GM21717 (cell line): ENCODE results near the gene MRPL14.
A peak's percentile ranks its signal among the peaks of the same experiment; 100 is the strongest.
"Not testable (repeated sequence)": the region's sequence is repeated elsewhere in the genome, so short reads cannot be mapped to it uniquely, and the experiment has no call there.

Source experiments
- ATAC-seq: cut with Tn5 transposase; IDR thresholded peaks from one replicate; pipeline ENCODE4 v1.9.1; 2021; ENCODE audit warnings: mild to moderate bottlenecking, moderate library complexity; ENCODE audit not compliant: unreplicated experiment

Gene MRPL14

DNA sequence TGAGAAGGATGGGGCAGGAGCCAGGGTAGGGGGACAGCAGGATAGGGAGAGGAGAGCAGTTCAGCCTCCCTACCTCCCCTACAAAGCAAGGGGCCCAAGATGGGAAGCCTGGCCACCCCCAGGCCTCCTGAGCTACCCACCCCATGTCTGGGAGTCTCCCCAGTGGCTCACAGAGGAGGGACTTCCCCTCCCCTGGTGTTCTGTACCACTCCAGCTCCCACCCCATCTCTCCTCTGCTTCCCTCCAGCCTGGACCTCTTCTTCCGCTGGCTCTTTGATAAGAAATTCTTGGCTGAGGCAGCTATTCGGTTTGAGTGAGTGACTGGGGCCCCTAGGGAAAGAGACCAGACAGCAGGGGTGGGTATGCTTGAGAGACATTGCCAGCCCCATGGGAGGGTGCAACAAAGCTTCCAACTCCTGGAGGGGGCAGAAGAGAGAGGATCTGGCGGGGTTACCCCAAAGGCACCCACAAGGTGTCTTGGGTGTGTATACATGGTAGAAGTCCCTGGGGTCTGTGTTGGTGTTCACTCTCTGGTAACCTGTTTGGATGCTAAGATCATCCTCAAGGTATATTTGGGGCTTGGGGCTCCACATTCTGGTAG is 23.2 kb upstream of the MRPL14 start:
- no peak for ATAC-seq

DNA sequence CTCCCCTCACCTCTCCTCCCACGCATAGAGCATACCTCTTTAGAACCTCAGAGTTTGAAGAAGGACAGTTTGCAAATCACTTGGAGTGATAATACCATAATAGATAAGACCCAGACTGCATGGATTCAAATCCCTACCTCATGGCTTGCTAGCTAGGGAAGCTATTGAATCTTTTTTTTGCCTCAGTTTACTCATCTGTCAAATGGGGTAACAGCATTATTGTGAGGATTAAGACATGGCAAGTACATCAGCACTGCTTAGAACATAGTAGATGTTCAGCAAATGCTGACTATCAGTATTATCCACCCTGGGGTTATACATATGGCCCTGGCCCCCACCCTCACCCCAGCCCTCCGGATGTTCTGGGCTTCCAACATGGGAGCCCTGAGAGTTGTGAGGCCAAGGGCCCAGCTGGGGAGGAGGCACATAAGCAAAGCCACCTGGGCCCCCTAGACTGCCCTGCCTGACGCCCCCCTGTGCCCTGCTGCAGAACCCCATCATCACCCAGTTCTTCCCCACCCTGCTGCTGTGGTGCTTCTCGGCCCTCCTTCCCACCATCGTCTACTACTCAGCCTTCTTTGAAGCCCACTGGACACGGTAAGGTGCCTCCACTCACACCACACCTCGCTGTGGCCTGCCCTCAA is 22.2 kb upstream of the MRPL14 start:
- no peak for ATAC-seq

DNA sequence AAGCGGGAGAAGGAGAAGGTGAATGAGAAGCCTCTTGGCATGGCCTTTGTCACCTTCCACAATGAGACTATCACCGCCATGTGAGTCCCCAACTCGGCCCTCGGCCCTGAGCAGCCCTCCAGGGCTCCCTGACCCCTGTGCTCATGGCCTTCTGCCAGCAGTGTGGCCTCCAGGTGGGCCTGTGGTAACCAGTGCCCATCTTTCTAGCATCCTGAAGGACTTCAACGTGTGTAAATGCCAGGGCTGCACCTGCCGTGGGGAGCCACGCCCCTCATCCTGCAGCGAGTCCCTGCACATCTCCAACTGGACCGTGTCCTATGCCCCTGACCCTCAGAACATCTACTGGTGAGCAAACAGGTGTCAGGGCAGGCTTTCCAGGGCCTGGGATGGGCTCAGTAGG is 21.1 kb upstream of the MRPL14 start:
- ATAC-seq = no peak

DNA sequence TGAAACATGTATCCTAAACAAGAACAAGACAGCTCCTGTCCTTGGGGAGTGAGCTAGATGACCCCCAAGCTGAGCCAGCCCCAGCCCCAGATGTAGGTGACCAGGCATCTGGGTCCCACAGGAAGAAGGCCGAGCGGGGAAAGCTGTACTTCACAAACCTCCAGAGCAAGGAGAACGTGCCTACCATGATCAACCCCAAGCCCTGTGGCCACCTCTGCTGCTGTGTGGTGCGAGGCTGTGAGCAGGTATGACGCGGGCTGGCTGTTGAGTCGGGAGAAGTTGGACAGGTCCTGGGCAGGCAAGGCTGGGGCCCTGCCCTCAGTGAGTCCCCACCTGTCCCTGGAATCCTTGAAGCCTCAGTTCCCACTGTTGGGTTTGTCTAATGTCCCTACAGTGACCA is 20.0 kb upstream of the MRPL14 start:
- no peak for ATAC-seq

DNA sequence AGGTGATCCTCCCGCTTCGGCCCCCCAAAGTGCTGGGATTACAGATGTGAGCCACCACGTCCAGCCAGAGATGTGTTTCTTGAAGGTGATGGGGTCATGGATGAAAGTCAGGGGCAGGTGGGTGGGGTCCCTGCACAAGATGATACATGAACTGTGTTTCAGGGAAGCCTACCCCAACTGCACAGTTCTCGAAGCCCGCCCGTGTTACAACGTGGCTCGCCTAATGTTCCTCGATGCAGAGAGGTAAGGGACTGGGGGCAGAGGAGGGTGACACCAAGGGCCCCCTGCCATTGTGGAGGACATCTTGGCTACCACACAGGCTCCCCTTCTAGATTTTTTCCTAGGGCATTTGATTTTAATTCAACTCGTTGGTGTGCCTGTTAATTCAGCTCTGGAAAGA is 19.4 kb upstream of the MRPL14 start:
- no peak for ATAC-seq

DNA sequence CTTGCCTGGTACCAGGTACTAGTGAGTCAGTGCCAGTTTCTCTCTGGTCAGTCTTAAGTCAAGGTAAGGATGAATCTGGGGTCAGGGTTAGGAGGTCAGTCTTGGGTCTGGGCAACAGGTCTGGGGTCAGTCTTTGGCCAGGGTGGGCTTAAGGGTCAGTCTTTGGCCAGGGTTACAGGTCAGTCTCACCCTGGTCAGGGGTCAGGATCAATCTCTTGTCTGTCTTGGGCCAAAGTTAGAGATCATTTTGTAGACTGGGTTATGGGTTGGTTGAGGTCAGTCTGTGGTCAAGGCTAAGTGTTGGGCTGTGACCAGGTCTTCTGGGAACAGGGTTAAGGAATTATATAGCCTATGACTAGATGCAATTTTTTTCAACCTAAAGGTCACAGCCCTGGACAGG is 18.6 kb upstream of the MRPL14 start:
- ATAC-seq = no peak

DNA sequence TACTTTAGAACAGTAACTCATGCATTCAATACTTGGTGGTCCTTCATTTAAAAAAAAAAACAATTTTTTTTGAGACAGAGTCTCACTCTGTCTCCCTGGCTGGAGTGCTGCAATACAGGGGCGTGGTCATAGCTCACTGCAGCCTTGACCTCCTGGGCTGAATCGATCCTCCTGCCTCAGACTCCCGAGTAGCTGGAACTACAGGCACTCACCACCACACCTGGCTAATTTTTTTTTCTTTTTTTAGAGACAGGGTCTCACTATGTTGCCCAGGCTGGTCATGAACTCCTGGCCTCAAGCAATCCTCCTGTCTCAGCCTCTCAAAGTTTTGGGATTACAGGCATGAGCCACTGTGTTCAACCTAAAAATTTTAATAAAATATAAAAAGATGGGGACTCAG is 17.3 kb upstream of the MRPL14 start:
- ATAC-seq = not testable (repeated sequence)

DNA sequence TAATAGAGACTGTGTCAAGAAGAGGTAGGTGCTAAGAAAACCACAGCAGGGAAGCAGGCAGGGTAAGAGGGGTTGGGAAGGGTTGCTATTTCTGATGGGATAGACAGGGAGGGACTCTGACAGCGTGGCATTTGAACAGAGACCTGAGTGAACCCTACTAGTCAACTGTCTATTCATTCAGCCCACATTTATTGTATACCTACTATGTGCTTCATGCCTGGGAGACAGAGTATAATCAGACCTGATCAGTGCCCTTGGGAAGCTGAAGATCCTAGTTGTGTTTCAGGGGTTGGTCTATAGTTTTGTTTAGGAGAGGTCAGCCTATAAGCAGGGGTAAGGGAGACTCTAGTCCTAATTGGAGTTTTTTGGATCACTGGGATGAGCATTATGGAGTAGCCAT is 16.5 kb upstream of the MRPL14 start:
- no peak for ATAC-seq

DNA sequence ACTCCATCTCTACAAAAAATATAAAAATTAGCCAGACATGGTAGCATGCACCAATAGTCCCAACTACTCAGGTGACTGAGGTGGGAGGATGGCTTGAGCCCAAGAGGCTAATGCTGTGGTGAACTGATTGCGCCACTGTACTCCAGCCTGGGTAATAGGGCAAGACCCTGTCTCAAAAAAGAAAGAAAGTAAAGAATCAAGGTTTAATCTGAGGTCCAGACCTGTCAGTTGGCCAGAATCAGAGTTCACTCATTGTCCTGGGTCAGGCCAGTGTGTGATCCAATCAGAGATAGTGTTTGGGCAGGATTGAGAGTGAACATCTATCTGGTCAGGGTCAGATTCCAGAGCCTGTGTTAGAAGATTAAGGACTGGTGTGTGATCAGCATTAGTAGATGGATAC is 15.6 kb upstream of the MRPL14 start:
- ATAC-seq = no peak

DNA sequence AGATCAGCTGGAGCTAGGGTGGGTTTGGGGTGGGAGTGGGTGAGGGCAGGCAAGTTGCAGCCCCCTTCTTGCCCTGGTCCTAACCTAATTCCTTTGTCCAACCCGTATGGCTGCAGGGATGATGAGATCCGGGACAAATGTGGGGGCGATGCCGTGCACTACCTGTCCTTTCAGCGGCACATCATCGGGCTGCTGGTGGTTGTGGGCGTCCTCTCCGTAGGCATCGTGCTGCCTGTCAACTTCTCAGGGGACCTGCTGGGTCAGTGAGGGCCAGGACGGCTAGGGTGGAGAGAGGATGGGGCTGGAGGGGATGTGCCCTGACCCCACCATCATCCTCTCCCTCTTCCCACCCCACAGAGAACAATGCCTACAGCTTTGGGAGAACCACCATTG is 12.1 kb upstream of the MRPL14 start:
- no peak for ATAC-seq

DNA sequence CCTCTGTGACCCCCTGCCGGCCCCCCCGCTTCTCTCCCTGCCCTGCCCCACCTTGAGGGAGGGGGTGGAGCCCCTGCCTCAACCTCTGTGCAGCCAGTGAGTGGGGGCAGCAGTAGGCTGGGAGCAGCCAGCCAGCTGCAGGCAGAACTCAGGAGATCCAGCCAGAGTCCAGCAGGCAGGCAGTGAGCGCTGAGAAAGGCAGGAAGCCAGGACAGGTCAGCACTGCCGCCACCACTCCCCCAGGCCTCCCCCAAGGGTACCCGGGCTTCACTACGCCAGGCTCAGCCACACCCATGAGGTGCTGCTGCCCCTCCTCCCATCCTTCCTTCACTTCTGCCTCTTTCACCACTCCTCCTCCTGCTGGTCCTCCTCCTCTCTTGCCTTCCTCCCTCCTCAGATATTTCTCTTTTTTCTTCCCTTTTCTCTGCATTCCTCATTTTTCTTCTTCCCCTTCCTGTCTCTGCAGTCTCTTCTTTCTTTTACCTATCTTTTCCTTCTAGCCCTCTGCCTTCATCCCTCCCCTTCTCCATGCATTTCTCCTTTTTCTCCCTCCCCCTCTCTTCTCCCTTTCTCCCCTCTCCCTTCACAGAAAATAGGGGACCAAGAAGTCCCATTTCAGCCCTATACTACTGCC is 11.6 kb upstream of the MRPL14 start:
- no peak for ATAC-seq

DNA sequence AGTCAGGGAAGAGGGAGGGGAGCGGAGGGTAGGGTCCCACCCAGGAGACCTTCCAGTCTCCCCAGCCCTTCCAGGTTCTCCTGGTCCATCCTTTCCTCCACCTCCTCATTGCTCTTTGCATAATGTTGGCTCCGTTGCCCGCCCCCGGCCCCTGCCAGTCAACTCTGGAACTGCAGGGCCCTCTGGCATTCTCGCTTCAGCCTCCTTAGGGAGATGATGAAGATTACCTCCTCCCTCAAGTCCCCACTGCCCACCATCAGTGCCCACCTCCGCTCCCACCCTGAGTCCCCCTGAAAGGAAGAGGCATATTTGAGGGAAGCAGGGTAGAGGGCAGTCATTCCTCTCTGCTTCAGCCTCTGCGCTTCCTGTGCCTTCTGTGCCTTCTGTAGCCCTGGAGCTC is 8.6 kb upstream of the MRPL14 start:
- no peak for ATAC-seq

DNA sequence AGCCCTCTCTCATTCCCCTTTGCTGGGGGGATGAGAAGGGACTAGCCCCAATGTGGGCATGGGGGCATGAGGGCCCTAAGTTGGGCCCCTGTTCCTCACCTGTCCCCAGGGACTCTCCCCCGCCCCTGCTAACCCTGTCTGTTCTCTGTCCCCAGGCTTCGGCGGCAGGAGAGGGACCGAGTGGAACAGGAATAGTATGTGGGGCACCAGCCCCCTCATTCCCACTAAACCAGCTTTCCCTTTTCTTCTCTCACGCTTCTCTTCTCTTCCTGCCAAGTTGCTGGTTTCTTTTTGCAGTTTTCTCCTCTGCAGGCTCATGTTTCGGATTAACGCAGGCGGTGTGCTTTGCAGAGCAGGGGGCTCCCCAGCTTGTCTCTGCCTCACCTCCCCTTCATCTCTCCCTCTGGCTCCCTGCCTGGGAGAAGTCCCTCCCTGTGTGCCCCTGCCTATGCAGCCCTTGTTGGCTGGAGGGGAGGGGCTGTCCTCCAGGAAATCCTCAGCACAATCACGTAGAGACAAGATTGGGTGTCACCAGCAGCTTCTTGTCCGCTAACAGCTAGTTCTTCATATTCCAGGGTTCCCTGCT is 8.0 kb upstream of the MRPL14 start:
- no peak for ATAC-seq

DNA sequence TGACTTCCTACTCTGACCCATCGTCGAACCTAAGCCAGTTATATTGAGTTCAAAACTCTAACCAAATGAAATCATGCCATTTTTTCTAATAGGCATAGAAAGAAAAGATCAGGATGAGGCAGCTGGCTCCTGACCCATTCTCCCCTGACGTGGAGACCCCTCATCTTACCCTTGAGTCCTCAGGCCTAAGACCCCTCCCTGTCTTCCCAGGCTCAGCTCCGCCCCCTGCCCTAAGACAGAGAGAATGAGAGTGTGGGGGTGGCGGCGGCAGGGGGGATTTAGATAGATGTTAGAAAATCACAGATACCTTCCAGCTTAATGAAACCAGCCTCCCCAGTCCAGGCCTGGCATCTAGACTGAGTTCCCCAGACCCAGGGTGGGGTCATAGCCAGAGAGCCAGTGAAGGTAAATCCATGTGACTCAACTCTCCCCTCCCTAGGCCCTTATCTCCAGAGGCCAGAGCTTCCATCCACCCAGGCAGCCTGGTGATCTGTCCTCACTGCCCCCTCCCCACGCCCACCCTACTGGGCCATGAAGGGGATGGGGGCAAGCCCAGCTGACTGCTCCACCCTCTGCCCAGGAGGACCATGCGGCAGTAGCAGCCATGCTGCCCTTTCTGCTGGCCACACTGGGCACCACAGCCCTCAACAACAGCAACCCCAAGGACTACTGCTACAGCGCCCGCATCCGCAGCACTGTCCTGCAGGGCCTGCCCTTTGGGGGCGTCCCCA is 6.9 kb upstream of the MRPL14 start:
- ATAC-seq = no peak

DNA sequence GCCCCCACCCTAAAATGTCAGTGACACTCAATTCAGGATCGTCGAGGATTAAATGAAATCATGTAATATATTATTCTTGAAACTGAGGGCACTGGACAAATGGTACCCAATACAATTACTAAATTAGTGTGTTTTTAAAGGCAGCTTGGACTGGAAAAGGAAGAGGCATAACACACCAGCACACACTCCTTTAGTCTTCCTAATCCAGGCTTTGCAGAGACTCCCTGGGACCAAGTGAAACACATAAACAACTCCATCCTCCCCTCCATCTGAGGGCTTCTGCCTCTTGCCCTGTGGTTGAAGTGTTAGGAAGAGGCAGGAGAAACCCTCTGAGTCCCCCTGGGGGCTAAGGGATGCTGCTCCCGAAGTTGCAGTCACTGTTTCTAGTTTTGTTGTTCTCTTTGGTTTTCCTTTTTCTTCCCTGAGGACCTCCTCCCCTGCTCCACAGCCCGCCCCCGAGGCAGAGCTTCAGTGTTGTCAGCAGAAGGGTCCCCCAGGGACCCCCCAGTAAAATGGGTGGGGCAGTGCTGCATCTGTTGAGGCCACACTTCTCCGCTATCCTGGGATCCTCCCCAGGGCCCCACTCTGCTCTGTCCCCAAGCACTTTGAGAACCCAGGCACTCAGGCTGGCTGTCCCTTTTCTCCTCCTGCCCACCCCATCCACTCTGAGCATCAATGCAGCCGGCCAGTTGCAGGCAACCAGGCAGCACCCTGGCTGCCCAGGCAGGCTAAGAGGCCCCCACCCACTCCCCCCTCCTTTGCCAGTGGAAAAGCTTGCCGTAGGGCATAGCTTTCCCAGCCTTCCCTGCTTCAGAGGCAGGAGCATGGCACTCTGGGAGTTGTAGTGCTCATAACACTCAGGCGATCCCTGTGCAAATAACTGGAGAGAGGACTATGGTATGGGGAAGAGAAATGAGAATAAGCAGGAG is 6.0 kb upstream of the MRPL14 start:
- ATAC-seq = no peak

DNA sequence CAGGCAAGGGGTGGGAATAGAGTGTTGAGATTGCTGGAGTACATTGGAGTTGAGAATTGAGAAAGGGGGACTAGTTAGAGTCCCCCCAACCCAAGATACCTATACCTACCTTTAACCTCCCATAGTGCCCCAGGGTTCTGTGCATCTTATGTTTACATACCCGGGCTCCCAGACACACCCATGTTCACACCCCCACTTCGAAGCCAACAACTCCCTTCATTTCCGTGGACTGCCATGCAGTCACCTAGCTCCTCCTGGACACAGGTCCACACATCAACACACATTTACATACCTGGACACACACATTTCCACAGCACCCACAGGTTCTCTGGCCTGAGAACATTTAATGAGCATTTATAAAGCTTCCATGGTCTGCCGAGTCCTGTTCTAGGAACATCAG is 5.2 kb upstream of the MRPL14 start:
- no peak for ATAC-seq

DNA sequence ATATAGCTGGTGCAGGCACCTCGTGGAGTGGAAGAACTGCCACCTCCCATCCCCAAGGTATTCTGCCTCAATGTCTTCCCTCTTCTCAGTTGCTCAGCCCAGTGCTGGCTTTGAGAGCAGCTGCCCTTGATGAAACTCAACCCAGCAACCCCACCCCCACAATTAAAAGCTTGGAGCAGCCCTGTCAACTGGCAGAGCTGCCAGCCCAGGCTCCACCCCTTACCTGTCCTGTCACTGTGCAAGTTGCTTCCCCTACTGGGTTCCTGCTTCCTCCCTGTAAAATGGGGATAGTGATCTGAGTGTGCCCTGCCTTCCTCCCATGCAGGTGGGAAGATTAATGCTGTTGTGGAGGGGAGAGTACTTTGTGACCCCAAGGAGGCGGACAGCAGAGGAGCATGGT is 4.6 kb upstream of the MRPL14 start:
- ATAC-seq = no peak

DNA sequence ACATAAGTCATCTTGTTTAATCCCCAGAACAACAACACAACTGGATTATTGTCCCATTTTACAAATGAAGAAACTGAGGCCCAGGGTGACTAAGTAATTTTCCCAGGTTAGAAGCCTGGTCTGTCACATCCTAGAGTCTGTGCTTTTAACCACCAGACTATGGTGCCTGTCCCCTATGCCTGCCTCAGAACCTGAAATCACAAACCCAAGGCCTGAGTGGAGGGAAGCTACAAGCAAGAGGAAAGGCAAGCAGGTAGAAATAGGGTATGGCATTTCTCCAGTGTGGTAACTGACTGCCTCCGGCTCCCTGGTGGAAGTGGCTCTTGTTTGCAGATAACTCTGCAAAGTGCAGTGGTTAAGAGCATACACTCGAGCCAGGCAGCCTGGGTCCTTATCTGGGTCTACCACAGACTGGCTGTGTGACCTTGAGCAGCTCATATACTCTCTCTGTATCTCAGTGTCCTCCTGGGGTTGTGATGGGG is 2.6 kb upstream of the MRPL14 start:
- no peak for ATAC-seq

DNA sequence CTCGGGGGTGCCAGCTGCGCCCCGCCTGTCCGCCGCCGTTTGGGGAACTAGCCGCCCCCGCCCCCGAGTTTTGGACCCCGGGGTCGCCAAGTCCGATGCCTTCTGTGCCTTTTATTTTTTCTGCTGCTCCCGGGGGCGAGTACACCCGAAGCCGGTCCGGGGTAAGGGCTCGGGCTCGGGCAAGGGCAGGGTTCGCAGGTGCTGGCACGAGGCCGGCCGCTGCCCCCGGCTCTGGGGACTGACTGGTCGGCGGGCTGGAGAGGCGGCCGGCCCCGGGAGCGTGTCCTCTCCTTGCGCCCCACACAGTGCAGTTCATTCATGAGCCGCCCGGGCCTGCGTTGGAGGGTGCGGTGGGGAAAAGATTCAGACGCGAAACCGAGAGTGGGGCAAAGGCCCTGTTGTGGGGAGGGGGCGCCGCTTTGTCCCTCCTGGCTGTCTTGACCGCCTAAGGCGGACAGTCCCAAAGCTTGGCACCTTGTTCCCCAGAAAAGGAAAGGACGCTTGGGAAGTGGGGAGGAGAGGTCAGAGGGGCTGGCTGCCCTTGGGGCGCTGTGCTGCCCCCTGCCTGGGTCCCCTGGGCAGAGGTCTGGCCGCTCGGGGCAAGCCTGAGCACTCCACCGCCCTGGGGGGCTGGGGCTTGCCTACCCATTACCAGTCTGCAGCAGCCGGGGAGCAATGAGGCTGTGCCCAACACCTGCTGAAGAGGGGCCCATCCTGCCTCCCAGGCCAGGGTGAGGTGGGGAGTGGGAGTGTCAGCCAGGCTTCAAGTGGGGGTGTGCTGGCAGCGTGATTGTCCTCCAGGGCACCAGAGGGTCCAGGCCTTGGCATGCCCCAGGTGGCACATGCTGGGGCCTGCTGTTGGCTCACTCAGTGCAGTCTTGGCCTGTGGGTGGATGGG is 1.0 kb upstream of the MRPL14 start:
- peak; percentile 29 for ATAC-seq
